NCI-H2107 (cell line): ENCODE measurements around the gene LPCAT1.
"Not testable (repeated sequence)": the region's sequence is repeated elsewhere in the genome, so short reads cannot be mapped to it uniquely, and the experiment has no call there.

ENCODE experiments used
- DNase-seq: peaks from one replicate; lab custom pipeline; 2025; lab: John Stamatoyannopoulos, UW

LPCAT1 gene

GRCh38 chr5:1465966-1466471 lies 57.7 kb downstream of the LPCAT1 start:
- DNase-seq, result no peak

GRCh38 chr5:1465117-1465516 lies 58.6 kb downstream of the LPCAT1 start:
- no peak for DNase-seq

- DNase-seq, result no peak
These were observed 59.2 kb downstream of the LPCAT1 start for GRCh38 chr5:1464511-1464910.

- DNase-seq, result no peak
These were observed 59.7 kb downstream of the LPCAT1 start for GRCh38 chr5:1464096-1464446.

GRCh38 chr5:1463326-1464095 lies 60.2 kb downstream of the LPCAT1 start:
- no peak for DNase-seq

GRCh38 chr5:1462358-1462757 lies 61.4 kb downstream of the LPCAT1 start:
- no peak for DNase-seq

- DNase-seq, result no peak
These were observed 62.4 kb downstream of the LPCAT1 start for GRCh38 chr5:1461396-1461795.

- DNase-seq, result peak; percentile 23
These were observed 63.6 kb downstream of the LPCAT1 start for GRCh38 chr5:1460054-1460682.

GRCh38 chr5:1459435-1459834 lies 64.3 kb downstream of the LPCAT1 start:
- not testable (repeated sequence) for DNase-seq

- DNase-seq, result not testable (repeated sequence)
These were observed 67.5 kb downstream of the LPCAT1 start for GRCh38 chr5:1456110-1456881.

GRCh38 chr5:1453613-1454012 lies 70.1 kb downstream of the LPCAT1 start:
- no peak for DNase-seq

GRCh38 chr5:1449081-1449630 lies 74.6 kb downstream of the LPCAT1 start:
- no peak for DNase-seq

- DNase-seq, result no peak
These were observed 75.2 kb downstream of the LPCAT1 start for GRCh38 chr5:1448511-1449011.

- DNase-seq, result no peak
These were observed 75.9 kb downstream of the LPCAT1 start for GRCh38 chr5:1447671-1448361.

- DNase-seq, result no peak
These were observed 77.0 kb downstream of the LPCAT1 start for GRCh38 chr5:1446602-1447343.

GRCh38 chr5:1445689-1446601 lies 77.8 kb downstream of the LPCAT1 start:
- no peak for DNase-seq

- no peak for DNase-seq
These were observed 78.5 kb downstream of the LPCAT1 start, which contains the start of gene SLC6A3 for GRCh38 chr5:1445313-1445688. TSS of gene SLC6A3 (minus strand) at chr5:1445440. CDS start at chr5:1443197, 2,243 bp downstream.

- no peak for DNase-seq
These were observed 79.2 kb downstream of the LPCAT1 start for GRCh38 chr5:1444361-1445189.

GRCh38 chr5:1443991-1444360 lies 79.8 kb downstream of the LPCAT1 start:
- DNase-seq, result no peak
